SH-SY5Y (cell line): ENCODE results near the gene LATS2.

Experiments
- GATA2 ChIP-seq: IDR thresholded peaks from 2 replicates; pipeline ENCODE4 v1.6.1; 2011; ENCODE audit warnings: mild to moderate bottlenecking, low read depth, low read length
- GATA3 ChIP-seq: IDR thresholded peaks from 2 replicates; pipeline ENCODE4 v1.6.1; 2011; ENCODE audit warnings: low read depth, mild to moderate bottlenecking, low read length, moderate library complexity

- TF ChIP-seq GATA3 (no peak), GATA2 (no peak)
Measured at GRCh38 chr13:20953245-20953931, 108.0 kb downstream of the LATS2 start.
